Erythroblast (primary cell): ENCODE data around the gene PRKD1.

Source experiments
- GATA1 ChIP-seq: IDR thresholded peaks from 2 replicates; pipeline ENCODE4 v1.6.1; 2011; ENCODE audit warnings: low read depth, mild to moderate bottlenecking, control low read depth, low read length, moderate library complexity
- POLR2A ChIP-seq: IDR thresholded peaks from 2 replicates; pipeline ENCODE4 v1.6.1; 2011; ENCODE audit warnings: mild to moderate bottlenecking, low read length

DNA sequence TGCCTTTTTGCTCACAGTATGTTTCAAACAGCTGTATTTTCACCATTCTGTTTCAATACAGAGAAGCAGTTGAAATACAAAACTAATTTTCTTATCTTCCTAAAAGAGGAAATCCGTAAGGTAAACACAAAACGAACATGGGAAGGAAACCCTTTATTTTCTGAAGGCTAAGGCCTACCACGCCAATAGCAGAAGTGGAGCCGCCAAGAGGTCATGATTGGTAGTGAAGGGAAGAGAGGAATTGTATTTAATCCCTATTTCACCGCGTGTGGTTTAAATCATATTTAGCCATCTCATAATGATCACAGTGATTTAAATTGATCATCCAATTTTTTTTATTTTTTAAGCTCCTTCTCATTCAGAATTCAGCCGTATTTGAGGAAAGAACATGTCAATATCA lies 398.2 kb downstream of the PRKD1 start:
- no peak for TF ChIP-seq POLR2A
- TF ChIP-seq GATA1, result no peak
